ENCODE measurements around the gene NR1I3.

The NR1I3 gene

DNA sequence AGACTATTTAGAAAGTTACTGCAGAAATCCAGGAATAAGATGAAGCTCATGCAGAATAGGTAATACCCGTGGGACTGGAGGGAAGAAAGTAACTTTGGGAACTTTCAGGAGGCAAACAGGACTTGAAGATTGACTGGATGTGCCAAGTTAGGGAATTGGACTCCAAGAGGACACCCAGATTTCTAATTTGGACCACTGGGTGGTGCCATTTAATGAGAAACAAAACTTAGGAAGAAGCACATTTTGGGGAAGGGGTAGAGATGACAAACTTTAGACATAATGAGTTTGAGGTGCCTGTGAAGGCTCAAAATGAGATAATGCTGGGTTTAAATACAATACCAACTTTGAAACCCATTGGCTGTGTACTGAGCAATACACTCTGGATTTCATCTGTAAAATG lies 57.4 kb downstream of the NR1I3 start:
- H3K4me3 Mint-ChIP-seq, result peak overlapping the region; percentile 56
- H3K9me3 Mint-ChIP-seq (ENCODE audit: low read depth), result no peaks in the 10 kb centered on the region
- H3K4me1 Mint-ChIP-seq (ENCODE audit: low read depth), result peaks cover 77% of the 10 kb centered on the region
- H3K27ac Mint-ChIP-seq, result peak overlapping the region; percentile 91
- H3K36me3 Mint-ChIP-seq, result no peaks in the 10 kb centered on the region
- H3K27me3 Mint-ChIP-seq, result no peaks in the 10 kb centered on the region

- peak overlapping the region; percentile 91 for H3K27ac Mint-ChIP-seq
- peaks cover 79% of the 10 kb centered on the region for H3K4me1 Mint-ChIP-seq (ENCODE audit: low read depth)
- no peaks in the 10 kb centered on the region for H3K36me3 Mint-ChIP-seq
- H3K4me3 Mint-ChIP-seq, result no peak overlapping the region
- no peaks in the 10 kb centered on the region for H3K9me3 Mint-ChIP-seq (ENCODE audit: low read depth)
- H3K27me3 Mint-ChIP-seq, result no peaks in the 10 kb centered on the region
Observed at GRCh38 chr1:161179698-161180097, 58.3 kb downstream of the NR1I3 start.
